NCI-H1694 treated with DMSO at 0.1 percent for 48 hours (cell line): ENCODE results near the gene LAMB4.
A peak's percentile ranks its signal among the peaks of the same experiment; 100 is the strongest.

ENCODE experiments used
- DNase-seq: peaks from one replicate; lab custom pipeline; 2025; lab: John Stamatoyannopoulos, UW

LAMB4 gene

GRCh38 chr7:108079648-108080591 lies 50.2 kb downstream of the LAMB4 start:
- DNase-seq: peak; percentile 87

- peak; percentile 28 for DNase-seq
Observed at GRCh38 chr7:108079276-108079647, 50.9 kb downstream of the LAMB4 start.

GRCh38 chr7:108078691-108079090 lies 51.5 kb downstream of the LAMB4 start:
- DNase-seq: no peak

GRCh38 chr7:108078211-108078673 lies 51.9 kb downstream of the LAMB4 start:
- DNase-seq: no peak

GRCh38 chr7:108077709-108078108 lies 52.5 kb downstream of the LAMB4 start:
- no peak for DNase-seq

- no peak for DNase-seq
Observed at GRCh38 chr7:108076156-108076555, 54.0 kb downstream of the LAMB4 start.

- peak; percentile 46 for DNase-seq
Observed at GRCh38 chr7:108073305-108074070, 56.7 kb downstream of the LAMB4 start.

- DNase-seq: peak; percentile 32
Observed at GRCh38 chr7:108072739-108073138, 57.4 kb downstream of the LAMB4 start.

- no peak for DNase-seq
Observed at GRCh38 chr7:108072116-108072515, 58.0 kb downstream of the LAMB4 start.

GRCh38 chr7:108071551-108071950 lies 58.6 kb downstream of the LAMB4 start:
- peak; percentile 62 for DNase-seq

- no peak for DNase-seq
Observed at GRCh38 chr7:108069646-108070045, 60.5 kb downstream of the LAMB4 start.

GRCh38 chr7:108067844-108068243 lies 62.3 kb downstream of the LAMB4 start:
- DNase-seq: no peak

GRCh38 chr7:108066486-108066885 lies 63.7 kb downstream of the LAMB4 start:
- DNase-seq: no peak

GRCh38 chr7:108063520-108063933 lies 66.6 kb downstream of the LAMB4 start:
- DNase-seq: no peak

GRCh38 chr7:108062250-108063014 lies 67.7 kb downstream of the LAMB4 start:
- DNase-seq: no peak

- DNase-seq: no peak
Observed at GRCh38 chr7:108059526-108059925, 70.6 kb downstream of the LAMB4 start.

- peak; percentile 13 for DNase-seq
Observed at GRCh38 chr7:108057951-108058481, 72.1 kb downstream of the LAMB4 start.

GRCh38 chr7:108055611-108056021 lies 74.5 kb downstream of the LAMB4 start:
- DNase-seq: no peak

- DNase-seq: no peak
Observed at GRCh38 chr7:108054537-108054936, 75.6 kb downstream of the LAMB4 start.

- DNase-seq: no peak
Observed at GRCh38 chr7:108053250-108053649, 76.9 kb downstream of the LAMB4 start.

- no peak for DNase-seq
Observed at GRCh38 chr7:108051454-108051853, 78.7 kb downstream of the LAMB4 start.

- DNase-seq: no peak
Observed at GRCh38 chr7:108049962-108050361, 80.2 kb downstream of the LAMB4 start.
